ENCODE results near the gene TULP3. TPM values are rescaled to one million over a fixed set of nuclear protein-coding genes. Genes with fewer than 3 reads are reported as not detected.
A peak's percentile ranks its signal among the peaks of the same experiment; 100 is the strongest.

TULP3 gene
- total RNA-seq, 1 donor from 2014 or later, result 15.4 TPM

DNA sequence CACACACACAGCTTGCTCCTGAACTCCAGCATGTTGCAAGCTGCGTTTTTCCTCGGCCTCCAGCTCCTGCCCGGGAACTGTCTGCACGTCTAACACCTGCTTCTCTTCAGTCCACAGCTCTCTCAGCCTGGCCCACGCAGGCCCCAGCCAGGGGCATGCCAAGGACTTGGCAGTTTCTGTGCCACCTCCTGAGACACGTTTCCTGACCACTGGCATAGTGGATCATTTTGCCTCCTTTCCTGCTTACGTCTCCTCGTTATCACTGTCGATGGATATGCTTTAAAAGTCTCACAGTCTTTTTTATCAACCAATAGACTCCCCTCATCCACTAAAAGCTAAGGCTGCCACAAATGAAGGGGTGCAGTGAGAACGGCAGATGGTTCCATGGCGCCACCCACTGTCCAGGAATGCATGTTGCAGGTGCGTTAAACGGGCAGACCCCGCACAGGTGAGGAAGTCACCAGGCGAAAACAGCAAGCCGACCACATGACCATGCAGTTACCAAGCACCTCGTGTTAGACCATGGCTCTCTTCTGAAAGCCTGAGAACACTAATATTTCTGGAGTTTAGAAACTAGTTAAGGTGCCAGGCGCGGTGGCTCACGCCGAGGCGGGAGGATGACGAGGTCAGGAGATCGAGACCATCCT, 53.8 kb downstream of the TULP3 start:
- Histone ChIP-seq H3K27ac (no peak overlapping the region), H3K4me3 (no peak overlapping the region), H3K27me3 (ENCODE audit: low read depth) (no peaks in the 10 kb centered on the region), H3K9me3 (no peaks in the 10 kb centered on the region), H3K36me3 (peaks cover 11% of the 10 kb centered on the region), H3K4me1 (peaks cover 6% of the 10 kb centered on the region)
- DNase-seq, result peak; percentile 56
- peak; percentile 71 to 81 for ATAC-seq
- intact Hi-C loops (cut with DNase I), result no loop called here
- TF ChIP-seq, protein P1, sequence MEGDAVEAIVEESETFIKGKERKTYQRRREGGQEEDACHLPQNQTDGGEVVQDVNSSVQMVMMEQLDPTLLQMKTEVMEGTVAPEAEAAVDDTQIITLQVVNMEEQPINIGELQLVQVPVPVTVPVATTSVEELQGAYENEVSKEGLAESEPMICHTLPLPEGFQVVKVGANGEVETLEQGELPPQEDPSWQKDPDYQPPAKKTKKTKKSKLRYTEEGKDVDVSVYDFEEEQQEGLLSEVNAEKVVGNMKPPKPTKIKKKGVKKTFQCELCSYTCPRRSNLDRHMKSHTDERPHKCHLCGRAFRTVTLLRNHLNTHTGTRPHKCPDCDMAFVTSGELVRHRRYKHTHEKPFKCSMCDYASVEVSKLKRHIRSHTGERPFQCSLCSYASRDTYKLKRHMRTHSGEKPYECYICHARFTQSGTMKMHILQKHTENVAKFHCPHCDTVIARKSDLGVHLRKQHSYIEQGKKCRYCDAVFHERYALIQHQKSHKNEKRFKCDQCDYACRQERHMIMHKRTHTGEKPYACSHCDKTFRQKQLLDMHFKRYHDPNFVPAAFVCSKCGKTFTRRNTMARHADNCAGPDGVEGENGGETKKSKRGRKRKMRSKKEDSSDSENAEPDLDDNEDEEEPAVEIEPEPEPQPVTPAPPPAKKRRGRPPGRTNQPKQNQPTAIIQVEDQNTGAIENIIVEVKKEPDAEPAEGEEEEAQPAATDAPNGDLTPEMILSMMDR (IDR thresholded peaks at IDR 0.05), result peak; percentile 71

DNA sequence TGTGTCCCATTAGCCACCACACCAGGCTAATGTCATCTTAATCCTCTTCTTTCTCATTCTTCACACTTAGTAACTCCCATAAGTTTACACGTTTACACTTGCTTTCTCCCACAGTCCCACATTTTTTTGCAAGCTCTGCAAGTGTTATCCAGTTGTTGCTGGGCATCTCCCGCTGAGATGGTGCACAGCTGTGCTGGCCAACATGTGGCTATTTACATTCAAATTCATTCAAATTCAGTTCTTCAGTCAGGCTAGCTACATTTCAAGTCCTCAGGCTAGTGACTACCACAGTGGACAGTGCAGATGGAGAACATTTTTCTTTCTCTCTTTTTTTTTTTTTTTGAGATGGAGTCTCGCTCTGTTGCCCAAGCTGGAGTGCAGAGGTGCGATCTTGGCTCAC, 58.7 kb downstream of the TULP3 start:
- no peaks in the 10 kb centered on the region for H3K36me3 ChIP-seq
- peaks cover 5% of the 10 kb centered on the region for H3K4me1 ChIP-seq
- no peak for ATAC-seq
- no peak overlapping the region for H3K4me3 ChIP-seq
- TF ChIP-seq, protein P1 (IDR thresholded peaks at IDR 0.05), result no peak
- H3K27ac ChIP-seq, result no peak overlapping the region
- no peaks in the 10 kb centered on the region for H3K27me3 ChIP-seq (ENCODE audit: low read depth)
- intact Hi-C loops (cut with DNase I), result no loop called here
- no peak for DNase-seq
- H3K9me3 ChIP-seq, result no peaks in the 10 kb centered on the region

DNA sequence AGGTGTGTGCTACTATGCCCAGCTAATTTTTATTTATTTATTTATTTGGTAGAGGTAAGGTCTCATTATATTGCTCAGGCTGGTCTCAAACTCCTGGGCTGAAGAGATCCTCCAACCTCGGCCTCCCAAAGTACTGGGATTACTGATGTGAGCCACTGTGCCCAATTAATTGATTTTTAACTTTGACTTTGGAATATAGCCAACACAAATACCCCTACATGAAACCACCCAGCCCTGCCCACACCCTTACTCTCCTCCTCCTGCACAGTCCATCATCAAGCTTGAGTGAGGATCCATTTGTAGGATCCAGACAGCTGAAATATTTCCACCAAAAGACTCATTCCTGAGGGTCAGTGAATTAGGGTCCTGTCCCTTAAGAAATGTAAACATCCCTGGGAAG, 65.2 kb downstream of the TULP3 start:
- no peak for ATAC-seq
- intact Hi-C loops (cut with DNase I), result no loop called here
- Histone ChIP-seq H3K4me1 (peaks cover 22% of the 10 kb centered on the region), H3K9me3 (no peaks in the 10 kb centered on the region), H3K27me3 (ENCODE audit: low read depth) (peaks cover 3% of the 10 kb centered on the region), H3K36me3 (no peaks in the 10 kb centered on the region), H3K4me3 (no peak overlapping the region), H3K27ac (no peak overlapping the region)
- DNase-seq, result no peak
- TF ChIP-seq, protein P1 (IDR thresholded peaks at IDR 0.05), result no peak

DNA sequence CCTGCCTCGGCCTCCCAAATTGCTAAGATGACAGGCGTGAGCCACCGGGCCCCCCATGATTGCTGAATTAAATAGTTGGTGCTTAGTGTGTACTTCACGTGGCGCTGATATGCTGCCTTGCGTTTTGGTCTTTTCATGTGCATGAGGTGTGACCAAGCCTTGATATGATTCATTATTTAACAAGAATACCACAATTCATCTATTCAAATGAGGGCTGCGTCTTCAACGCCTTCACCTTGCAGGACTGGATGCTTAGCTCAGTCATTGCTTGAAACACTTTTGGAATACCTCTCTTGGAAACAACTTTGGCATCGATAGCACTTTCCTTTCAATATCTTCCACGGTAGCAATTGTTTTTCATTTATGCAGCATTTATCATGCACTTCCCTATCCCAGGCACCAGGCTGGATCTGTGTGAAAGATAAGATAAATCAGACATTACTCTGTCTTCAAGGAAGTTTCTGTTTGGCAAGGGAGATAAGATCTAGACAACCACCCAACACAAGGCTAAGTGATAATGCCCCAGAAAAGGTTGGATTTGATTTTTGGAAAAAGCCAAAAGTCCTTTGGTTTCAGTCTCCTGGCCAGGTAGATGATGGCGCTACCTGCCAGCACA, 67.2 kb downstream of the TULP3 start:
- peaks cover 3% of the 10 kb centered on the region for H3K27me3 ChIP-seq (ENCODE audit: low read depth)
- intact Hi-C loops (cut with DNase I), result no loop called here

DNA sequence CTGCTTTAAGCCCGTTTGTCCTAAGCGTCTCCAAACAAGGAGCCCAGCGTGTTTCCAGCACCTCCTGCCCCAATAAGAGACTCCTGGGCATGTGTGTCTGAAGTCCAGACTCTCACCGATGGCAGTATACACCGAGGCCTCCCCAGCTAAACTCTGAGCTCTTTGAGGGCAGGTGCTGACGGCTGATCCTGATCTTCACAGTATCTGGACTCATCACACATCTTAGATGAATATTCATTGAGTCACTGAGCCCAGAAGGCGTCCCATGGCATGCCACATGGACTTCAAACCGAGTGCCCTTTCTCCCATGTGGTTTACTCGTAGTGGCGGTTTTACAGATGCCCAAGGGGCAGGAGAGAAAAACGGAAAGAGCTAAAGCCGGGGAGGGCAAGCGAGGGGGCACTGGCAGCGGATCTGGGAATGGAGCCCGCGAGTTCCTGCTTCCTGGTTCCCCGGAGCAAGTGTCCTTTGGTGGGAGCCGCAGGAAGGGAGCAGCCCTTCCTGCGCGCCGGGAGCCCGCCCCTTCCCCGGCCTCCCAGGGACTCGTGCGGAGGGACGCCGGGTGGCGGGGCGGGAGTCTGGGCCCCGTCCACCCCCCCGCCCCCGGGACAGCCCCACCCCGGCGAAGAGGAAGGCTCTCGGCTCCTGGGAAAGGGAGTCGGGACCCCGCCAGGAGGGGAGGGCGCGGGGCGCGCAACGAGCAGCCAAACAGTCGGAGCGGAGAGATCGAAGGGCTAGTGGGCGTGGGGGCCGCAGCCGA, 67.9 kb downstream of the TULP3 start:
- TF ChIP-seq, protein P1 (IDR thresholded peaks at IDR 0.05), result no peak
- ATAC-seq (peak; percentile 86 to 87), DNase-seq (peak; percentile 72)
- H3K36me3 ChIP-seq, result no peaks in the 10 kb centered on the region
- H3K27me3 ChIP-seq (ENCODE audit: low read depth), result peaks cover 3% of the 10 kb centered on the region
- peak overlapping the region; percentile 57 for H3K4me3 ChIP-seq
- intact Hi-C loops (cut with DNase I), result no loop called here
- peak overlapping the region; percentile 76 for H3K27ac ChIP-seq
- H3K9me3 ChIP-seq, result no peaks in the 10 kb centered on the region
- H3K4me1 ChIP-seq, result peaks cover 24% of the 10 kb centered on the region

More for the DNA sequence above, 67.2 kb downstream of the TULP3 start:
- Histone ChIP-seq H3K4me3 (peak overlapping the region; percentile 57), H3K4me1 (peaks cover 24% of the 10 kb centered on the region), H3K36me3 (no peaks in the 10 kb centered on the region), H3K27ac (peak overlapping the region; percentile 76), H3K9me3 (no peaks in the 10 kb centered on the region)
- DNase-seq (no peak), ATAC-seq (no peak)
- TF ChIP-seq, protein P1 (IDR thresholded peaks at IDR 0.05), result no peak

All from lower lobe of right lung (tissue), 2 donors.